Measurements from ENCODE around the gene SWAP70.

Gene SWAP70

DNA sequence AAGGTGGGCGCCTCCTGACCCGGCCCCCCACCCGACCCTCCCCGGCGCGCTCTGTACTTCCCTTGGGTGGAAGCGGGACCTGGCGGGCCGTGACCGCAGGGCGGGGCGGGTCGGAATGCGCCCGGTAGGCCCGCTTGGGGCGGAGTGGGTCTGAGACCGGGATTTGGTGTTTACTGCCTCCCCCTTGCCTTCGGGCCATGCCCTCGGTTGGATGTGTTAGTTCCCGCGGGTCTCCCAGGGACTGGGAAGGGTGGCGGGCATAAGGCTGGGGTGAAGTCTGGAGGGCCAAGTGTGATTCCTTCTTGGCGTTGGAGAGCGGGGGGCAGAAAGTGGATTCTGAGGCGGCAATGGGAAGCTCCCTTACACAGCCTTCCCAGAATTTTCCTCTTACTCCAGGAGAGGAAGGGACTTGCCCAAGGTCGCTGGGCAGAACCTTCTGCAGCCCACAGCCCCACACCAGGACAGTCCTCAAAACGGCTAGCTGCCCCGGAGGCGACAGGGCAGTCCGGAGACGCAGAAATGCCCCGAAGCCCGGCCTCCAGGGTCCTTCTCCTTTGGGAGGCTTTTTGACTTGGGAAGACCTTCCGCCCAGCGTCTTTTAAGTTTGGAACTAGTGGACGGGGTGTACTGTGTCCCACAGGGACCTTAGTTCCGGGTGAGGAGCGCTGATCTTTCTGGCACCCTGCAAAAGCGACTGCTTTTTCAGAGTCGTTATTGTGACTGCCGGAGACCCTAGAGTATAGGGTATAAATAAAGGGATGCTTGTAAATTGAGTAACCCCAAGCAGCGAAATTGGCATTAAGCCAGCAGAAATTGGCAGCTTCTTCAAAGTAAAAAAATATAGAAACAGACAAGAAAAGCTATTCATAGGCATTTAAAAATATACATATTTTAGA lies 647 bp downstream of the SWAP70 start:
- TF ChIP-seq, protein P1, sequence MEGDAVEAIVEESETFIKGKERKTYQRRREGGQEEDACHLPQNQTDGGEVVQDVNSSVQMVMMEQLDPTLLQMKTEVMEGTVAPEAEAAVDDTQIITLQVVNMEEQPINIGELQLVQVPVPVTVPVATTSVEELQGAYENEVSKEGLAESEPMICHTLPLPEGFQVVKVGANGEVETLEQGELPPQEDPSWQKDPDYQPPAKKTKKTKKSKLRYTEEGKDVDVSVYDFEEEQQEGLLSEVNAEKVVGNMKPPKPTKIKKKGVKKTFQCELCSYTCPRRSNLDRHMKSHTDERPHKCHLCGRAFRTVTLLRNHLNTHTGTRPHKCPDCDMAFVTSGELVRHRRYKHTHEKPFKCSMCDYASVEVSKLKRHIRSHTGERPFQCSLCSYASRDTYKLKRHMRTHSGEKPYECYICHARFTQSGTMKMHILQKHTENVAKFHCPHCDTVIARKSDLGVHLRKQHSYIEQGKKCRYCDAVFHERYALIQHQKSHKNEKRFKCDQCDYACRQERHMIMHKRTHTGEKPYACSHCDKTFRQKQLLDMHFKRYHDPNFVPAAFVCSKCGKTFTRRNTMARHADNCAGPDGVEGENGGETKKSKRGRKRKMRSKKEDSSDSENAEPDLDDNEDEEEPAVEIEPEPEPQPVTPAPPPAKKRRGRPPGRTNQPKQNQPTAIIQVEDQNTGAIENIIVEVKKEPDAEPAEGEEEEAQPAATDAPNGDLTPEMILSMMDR (conservative IDR thresholded peaks at IDR 0.05; ENCODE audit: low read length): no peak
- peak; percentile 62 for DNase-seq (ENCODE audit: low read depth)
- peak overlapping the region; percentile 96 for H3K4me3 ChIP-seq (ENCODE audit: low read length)

DNA sequence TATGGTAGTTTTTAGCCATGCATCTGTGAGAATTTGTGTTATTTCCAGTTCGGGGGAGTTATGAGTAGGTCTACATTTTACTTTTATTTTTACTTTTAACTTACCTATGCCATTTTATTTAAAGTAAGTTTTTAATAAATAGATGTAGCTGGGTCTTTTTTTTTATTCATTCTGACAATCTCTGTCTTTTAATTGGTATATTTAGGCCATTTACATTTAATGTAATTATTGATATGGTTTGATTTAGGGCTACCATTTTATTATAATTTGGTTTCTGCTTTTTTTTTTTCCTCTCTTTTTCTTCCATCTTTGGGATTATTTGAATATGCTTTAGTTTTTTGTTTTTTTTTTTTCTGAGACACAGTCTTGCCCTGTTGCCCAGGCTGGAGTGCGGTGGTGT lies 1.9 kb downstream of the SWAP70 start:
- H3K4me3 ChIP-seq (ENCODE audit: low read length): peak overlapping the region; percentile 96
- TF ChIP-seq, protein P1 (conservative IDR thresholded peaks at IDR 0.05; ENCODE audit: low read length): no peak
- no peak for DNase-seq (ENCODE audit: low read depth)

DNA sequence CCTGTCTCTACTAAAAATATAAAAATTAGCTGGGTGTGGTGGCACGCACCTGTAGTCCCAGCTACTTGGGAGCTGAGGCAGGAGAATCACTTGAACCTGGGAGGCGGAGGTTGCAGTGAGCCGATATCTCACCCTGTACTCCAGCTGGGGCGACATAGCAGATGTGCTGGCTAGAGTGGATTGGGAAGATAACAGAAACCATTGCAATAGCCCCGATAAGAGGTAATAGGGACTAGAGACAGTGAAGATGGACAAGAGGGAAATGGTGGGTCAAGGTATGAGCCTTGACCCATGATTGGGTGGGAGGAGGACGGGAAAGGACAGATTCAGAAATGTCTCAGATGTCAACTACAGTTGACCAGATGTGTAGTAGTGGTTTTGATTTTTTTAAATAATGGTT lies 6.1 kb downstream of the SWAP70 start:
- TF ChIP-seq, protein P1 (conservative IDR thresholded peaks at IDR 0.05; ENCODE audit: low read length): no peak
- no peak for DNase-seq (ENCODE audit: low read depth)
- H3K4me3 ChIP-seq (ENCODE audit: low read length): no peak overlapping the region

DNA sequence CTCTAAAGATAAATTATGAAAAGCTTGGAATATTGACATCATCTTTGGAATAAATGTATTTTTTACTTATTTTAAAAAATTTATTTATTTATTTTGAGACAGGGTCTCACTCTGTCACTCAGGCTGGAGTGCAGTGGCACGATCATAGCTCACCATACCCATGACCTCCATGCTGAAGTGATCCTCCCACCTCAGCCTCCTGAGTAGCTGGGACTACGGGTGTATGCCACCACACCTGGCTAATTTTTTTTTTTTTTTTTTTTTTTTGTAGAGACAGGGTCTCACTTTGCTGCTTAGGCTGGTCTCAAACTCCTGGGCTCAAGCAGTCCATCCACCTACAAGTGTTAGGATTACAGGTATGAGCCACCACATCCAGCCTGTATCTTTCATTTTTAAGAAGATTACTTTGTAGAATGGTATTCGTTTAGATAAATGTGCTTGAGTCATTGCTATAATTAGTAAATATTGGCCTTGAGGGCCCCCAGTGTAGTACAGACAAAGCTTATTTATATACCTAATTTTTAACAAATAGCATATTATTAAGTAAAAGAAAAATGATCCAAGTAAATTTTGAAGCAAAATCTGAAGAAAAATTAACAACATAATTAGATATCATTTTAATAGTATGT lies 8.5 kb downstream of the SWAP70 start:
- no peak for DNase-seq (ENCODE audit: low read depth)
- H3K4me3 ChIP-seq (ENCODE audit: low read length): no peak overlapping the region
- TF ChIP-seq, protein P1 (conservative IDR thresholded peaks at IDR 0.05; ENCODE audit: low read length): no peak

DNA sequence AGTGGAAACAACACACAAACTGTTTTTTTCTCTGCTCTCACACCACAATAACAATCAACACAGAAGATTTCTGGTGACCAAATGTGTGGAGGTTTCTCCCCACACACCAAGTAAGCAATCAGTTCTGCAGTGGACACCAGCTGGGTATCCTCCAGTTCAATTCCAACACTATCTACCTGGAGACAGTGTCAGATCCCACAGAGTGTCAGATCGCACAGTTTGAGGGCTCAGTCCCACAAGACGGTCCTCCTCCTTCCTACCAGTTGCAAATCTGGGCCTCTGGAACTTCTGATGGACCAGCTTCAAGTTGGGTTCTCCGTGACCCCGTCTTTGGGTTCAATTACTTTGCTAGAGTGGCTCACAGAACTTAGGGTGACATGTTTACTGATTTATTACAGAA lies 9.0 kb downstream of the SWAP70 start:
- no peak overlapping the region for H3K4me3 ChIP-seq (ENCODE audit: low read length)
- DNase-seq (ENCODE audit: low read depth): no peak
- TF ChIP-seq, protein P1 (conservative IDR thresholded peaks at IDR 0.05; ENCODE audit: low read length): no peak

DNA sequence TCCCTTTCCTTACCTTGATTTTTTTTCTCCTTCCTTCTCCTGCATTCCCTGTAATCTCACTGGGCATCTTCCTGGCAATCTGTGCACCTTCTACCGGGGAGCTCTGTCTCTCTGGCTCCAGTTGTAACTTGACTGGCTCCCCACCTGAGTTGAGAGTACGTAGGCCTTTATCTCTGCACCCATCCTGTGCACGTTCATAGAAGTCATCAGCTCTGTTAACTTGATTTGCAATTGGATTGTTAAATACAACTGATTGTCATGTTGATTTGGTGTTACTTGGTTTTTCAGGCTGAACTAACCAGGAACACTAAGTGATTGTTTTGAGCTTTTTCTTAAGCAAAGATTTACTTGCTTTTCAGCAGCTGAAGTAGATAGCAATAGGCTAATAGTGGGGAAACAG lies 11.8 kb downstream of the SWAP70 start:
- TF ChIP-seq, protein P1 (conservative IDR thresholded peaks at IDR 0.05; ENCODE audit: low read length): no peak
- H3K4me3 ChIP-seq (ENCODE audit: low read length): no peak overlapping the region
- no peak for DNase-seq (ENCODE audit: low read depth)

DNA sequence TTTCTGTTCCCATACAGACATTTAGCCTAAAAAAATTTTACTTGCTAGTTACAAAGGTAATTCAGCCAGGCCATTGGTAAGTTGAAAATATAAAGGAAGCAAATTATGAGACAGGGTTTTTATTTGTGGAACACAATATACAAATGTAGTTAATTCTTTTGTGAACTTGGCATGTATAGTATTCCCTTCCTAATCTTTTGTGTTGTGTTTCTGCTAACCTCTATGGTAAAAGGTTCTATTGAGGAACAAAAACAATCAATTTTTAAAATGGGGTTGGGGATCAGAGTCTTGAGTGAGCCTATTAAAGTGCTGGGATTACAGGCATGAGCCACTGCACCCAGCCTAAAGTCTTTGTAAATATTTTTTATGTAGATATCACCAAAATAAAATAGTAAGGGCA lies 14.1 kb downstream of the SWAP70 start:
- no peak overlapping the region for H3K4me3 ChIP-seq (ENCODE audit: low read length)
- no peak for DNase-seq (ENCODE audit: low read depth)
- TF ChIP-seq, protein P1 (conservative IDR thresholded peaks at IDR 0.05; ENCODE audit: low read length): no peak
